Stimulated activated naive CD4-positive, alpha-beta T cell (primary cell): ENCODE data around the gene FIGNL2.
A peak's percentile ranks its signal among the peaks of the same experiment; 100 is the strongest.
"Not testable (repeated sequence)": the region's sequence is repeated elsewhere in the genome, so short reads cannot be mapped to it uniquely, and the experiment has no call there.

Experiments
- DNase-seq, 6 experiments: peaks; one replicate each; lab custom pipeline; 2025; lab: John Stamatoyannopoulos, UW

FIGNL2 gene

DNA sequence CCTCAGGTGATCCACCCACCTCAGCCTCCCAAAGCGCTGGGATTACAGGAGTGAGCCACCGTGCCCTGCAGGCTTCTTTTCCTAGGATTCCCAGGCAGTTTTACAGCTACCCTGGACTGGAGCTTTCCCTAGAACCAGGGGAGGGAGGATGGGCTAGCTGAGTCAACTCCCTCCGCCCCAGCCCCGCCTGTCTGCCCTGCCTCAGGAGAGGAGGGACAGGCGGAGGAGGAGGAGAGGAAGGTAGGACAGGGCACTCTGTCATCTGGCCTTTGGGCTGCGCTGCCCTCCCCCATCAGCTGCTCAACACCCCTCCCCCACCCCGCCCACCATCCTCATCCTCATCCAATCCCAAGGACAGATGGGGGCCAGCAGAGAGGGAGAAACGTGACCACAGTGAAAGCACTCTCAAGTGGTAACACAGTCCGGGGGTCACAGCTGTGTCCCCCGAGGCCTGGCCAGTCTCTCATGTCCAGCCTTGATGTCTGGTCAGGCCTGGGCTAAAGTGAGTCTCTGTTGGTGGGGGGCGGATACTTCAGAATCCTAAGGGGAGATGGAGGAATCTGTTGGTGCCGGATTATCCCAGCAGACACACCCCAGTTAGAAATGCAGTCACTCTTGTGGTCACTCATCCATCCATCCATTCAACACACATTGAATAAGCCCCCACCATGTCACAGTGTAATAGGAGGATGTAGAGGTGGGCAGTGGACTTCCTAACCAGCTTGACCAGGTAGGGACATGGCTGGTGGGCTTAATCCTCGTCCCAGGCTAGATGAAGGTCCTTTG lies 12.3 kb downstream of the FIGNL2 start:
- no peak for DNase-seq

DNA sequence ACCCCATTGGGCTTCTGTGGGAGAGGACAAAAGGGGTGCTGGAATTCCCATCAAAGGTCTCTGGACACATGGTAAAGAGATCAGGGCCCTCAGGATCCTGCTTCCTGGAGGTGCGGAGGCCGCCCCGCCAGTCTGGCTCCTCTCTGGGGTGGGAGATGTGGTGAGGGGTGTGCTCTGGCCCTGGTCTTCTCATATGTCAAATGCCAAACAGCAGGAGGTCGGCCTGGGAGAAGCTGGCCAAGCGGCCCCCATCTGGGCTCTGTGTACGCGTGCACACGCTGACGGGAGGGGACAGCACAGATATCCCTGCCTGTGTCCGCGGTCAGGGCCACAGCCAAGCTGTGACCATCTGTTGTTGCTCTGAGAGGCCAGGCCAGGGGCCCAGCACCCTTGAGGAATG lies 14.1 kb downstream of the FIGNL2 start:
- no peak for DNase-seq

DNA sequence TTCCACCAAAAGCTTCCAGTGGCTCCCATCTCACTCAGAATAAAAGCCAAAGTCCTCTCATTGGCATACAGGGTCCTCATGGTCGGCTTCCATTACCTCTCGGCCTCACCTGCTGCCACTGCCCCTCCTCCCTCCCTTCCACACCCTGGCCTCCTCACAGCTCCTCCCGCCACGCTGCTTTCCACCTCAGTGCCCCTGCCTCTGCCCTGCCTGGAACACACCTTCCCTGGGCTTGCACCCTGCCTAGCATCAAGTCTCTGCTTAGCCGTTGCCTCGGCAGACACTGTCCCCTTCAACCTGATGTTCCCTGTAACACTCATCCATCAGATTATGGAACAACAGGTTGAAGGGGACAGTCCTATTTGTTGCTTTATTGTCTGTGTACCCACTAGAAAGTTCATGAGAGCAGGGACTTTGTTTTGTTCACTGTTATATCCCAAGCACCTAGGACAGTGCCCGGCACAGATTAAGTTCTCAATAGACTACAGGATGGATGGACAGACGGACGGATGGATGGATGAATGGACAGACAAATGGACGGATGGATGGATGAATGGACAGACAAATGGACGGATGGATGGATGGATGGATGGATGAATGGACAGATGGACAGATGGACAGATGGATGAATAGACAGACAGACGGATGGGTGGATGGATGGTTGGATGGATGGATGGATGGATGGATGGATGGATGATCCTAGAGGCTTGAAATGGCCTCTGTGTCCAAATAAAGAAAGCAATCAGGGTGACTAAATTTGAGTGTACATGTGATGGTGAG lies 14.9 kb downstream of the FIGNL2 start:
- DNase-seq: no peak

DNA sequence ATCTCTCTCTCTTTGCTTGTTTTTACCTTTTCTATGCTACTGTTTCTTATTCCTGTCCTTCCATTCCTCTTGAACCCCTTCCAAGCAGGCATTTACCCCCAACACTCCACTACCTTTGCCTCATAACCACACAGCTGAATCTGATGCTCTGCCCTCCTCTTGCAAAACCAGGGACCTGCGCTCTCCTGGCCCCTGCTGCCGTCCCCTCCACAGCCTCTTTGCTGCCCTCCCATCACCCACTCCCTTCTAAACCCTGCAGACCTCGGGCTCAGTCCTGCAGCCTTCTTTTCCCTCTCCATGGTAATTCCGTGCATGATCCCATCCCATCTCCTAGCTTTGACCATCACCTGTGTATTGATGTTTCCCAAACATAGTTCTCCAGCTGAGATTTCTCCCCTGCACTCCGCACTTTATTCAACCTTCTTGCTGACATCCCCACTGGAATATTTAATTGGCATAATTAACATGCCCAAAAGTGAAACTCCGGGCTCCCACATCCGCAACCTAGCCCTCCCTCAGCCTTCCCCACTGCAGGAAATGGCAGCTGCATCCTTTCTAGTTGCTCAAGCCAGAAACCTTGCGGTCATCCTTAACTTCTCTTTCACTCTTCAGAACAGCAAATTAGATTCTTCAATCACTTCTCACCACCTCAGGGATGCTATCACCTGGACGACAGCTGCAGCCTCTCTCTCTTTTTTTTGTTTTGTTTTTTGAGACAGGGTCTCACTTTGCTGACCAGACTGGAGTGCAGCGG lies 16.0 kb downstream of the FIGNL2 start:
- peak in 1 of 6 experiments; percentile 6 for DNase-seq

DNA sequence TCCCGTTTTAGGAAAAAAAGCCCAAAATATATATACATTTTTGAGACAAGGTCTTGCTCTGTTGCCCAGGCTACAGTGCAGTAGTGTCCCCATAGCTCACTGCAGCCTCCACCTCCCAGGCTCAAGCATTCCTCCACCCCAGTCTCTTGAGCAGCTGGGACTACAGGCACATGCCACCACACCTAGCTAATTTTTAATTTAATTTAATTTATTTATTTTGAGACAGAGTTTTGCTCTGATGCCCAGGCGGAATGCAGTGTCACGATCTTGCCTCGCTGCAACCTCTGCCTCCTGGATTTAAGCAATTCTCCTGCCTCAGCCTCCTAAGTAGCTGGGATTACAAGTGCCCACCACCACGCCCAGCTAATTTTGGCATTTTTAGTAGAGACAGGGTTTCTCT lies 16.7 kb downstream of the FIGNL2 start:
- DNase-seq: not testable (repeated sequence)

DNA sequence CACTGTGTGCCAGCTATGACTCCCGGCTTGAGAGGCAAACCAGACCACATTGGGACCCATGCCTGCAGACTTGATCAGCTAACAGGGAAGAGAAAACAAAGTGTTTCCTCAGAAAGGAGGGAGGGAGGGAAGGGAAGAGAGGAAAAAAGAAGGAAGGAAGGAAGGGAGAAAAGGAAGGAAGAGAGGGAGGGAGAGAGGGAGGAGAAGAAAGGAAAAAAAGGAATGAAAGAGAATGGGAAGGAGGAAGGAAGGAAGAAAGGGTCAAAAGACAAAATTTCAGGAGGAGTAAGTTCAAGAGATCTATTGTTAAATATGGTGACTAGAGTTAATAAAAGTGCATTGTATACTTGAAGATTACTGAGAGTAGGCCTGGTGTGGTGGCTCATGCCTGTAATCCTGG lies 18.9 kb downstream of the FIGNL2 start:
- no peak for DNase-seq

DNA sequence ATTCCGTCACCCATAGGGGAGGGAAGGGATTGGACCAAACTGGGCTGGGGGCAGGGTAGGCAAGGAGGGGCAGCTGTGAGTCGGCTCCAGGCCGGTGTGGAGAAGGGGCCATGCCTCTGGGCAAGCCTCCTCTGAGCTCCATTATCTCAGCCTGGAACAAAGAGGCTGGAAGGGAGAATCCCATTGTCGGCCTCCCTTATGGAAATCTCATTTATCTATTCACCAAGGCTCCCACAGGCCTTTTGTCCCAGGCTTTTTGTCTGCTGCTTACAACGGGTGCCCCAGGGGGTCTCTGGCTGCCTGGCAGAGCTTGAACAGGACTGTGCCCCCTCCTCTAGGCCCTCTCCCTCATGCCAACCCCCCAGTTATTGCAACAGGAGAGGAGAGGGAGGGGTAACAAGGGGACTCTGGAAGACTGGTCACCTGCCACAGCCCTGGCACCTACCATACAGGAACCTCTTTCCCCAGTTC lies 19.5 kb downstream of the FIGNL2 start:
- no peak for DNase-seq

DNA sequence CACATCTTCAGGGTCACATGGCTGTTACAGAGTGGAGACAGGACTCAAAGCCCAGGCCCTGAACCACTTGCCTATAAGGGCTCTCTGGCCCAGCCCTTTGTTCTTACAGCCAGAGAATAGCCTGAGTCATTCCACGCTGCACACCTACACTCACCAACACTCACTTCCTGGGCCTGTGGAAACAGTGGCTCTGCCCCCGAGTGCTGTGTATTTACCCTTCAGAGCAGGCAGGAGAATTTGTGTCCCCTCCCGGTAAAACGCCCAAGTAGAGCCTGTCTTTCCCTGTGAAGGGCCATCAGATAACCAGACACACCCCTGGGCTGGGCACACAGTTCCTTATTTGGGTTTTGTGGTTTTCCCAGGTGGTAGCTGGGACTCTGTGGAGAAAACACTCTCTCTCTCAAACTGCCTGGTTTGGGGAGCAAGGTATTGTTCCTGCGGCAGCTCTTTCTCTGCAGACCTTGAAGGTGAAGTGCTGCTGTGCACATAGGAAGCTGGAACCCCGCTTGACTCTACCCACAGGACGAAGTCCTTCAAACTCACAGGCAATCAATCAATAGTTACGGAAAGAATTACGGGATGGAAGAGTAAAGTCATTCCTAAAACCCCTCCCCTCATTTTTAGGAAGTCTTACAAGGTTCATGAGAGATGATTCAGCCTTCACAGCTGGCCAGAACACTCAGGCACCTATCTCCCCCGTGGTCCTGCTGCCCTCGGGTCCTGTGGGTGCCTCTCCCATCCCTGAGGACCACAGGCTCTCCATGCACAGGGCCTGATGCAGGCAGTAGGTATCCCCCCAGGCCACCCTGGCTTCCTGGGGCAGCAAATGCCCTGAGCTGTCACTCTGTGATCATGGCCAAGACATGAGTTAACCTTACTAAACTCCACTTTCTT lies 20.3 kb downstream of the FIGNL2 start:
- DNase-seq: peak in 2 of 6 experiments; percentile 4 to 17

DNA sequence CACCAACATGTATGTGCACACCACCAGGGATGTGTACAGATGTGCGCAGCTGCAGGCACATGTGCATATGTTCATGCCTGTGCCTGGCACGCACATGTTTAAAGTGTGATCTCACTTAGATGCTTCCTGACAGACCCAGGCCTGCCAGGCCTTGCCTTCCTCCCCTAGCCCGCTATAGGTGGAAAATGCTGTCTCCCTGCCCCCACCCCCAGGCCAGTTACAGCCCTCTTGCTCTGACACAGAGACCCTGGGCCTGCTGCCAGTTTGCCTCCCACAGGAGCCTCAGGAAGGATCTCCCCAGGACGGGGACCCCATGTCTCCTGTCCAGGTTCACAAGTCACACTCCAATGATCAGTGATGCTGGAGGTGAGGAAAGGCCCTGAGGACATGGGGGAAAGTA lies 21.6 kb downstream of the FIGNL2 start:
- DNase-seq: no peak

DNA sequence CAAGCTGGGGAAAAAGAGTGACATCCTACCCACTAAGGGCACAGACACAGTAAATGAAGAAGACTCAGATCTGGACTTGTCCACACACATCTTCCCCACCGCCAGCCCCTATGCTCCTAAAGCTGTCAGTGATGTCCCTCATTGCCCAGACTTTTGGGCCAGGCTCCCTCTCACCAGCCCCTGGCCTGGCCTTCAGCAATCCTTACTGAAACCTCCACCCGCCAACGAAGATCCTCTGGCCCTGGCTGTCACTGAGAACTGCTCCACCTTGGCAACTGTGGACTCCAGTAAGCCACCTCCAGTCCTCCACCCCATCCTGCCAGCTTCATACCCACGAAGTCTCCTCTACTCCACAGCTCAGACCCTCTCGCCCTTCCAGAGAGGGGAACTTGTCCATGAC lies 23.3 kb downstream of the FIGNL2 start:
- no peak for DNase-seq

DNA sequence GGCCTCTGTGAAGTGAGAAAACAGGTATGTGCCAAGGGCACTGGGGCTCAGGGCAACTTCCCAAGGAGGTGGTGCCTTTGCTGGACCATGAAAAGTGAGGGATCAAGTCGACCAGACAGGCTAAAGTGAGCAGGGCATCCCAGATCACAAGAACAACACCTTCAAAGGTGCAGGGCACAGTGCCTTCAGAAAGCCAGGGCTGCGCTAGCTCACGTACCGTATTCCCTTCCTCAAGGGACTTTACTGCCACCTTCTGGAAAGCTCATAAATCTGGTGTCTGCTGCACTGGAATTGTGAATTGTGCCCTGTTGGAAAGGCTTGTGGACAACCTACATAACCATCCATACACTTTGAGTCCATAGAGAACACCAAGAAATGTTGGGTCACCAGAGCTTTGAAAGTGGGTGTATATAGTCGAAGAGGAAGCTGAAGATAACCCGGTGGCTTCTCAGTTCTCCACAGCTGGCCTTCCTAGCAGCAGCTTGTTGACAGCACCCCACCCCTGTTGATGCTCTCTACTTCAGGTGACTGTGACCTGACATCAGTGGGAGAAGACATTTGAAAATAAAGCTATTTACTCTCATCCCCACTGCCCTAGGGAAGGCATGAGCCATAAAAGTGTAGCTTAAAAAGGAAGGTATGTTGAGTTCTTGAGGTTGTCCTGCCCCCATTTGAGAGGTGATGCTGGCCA lies 24.5 kb downstream of the FIGNL2 start:
- DNase-seq: peak in 2 of 6 experiments; percentile 36 to 39

DNA sequence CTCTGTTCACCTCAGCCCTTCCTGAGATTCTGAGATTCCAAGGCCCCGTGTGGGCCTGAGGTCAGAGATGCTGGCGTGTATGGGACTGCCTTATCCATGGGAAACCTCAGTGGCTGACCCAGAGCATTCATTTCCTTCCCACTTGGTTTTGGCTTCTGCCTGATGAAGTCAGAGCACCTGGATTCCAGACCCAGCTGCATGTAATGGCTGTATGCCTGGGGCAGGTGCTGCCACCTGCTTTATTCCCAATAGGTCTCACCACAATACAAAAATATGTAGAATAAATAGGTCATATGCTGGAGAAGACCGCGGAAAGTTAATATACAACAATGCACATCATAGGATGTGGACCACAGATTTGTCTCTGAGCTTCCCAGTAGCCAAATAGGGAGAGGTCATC lies 25.6 kb downstream of the FIGNL2 start:
- no peak for DNase-seq

DNA sequence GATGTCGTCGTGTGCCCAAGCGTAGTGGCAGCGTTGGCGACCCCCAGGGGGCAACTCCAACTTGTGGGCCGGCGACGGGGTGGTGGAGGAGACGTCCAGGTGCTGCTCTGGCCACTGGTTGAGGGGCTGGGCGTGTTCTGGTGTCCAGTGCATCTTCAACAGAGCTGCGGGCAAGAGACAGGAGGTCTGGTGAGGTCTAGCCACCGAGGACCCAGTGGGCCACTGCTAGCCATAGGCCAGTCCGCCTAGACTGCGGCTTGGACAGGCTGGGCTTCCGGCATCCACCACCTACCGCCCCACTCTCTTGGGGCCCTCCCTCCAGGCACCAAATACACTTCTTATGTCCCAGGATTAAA lies 26.3 kb downstream of the FIGNL2 start:
- no peak for DNase-seq

DNA sequence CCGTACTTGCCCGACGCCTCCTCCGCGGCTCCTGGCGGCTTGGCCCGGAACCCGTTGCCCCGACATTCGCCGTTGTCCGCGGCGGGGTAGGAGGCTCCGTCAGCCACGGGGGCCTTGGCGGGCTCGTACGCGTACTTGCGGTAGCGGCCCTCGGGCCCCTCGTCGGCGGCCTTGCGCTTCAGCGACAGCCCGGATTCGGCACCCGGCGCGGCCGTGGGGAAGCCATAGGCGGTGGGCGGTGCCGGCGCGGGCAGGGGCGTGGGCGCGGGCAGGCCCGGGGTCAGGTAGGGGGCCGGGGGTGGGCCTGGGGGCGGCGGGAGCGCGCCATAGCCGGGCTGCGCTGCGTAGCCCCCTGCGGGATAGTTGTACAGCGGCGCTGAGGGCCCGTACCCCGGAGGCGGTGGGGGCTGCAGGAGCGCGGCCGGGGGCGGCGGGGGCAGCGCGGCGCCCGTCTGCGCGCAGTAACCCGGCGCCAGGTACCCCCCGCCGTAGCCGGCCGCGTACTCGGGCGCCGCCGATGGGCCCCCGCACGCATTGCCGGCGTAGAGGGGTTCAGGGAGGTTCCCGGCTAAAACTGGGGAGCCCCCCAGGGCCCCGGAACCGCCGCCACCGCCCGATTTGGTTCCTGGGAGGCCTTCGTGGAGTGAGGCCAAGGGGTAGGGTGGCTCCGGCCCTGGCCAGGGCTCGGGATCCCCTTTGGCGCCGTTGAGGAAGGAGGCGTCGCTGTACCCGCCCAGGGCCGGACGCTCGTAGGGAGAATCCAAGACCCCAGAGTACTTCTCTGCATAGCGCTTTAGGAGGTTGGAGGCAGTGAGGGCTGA lies 26.9 kb downstream of the FIGNL2 start:
- peak in 2 of 6 experiments; percentile 44 to 51 for DNase-seq

DNA sequence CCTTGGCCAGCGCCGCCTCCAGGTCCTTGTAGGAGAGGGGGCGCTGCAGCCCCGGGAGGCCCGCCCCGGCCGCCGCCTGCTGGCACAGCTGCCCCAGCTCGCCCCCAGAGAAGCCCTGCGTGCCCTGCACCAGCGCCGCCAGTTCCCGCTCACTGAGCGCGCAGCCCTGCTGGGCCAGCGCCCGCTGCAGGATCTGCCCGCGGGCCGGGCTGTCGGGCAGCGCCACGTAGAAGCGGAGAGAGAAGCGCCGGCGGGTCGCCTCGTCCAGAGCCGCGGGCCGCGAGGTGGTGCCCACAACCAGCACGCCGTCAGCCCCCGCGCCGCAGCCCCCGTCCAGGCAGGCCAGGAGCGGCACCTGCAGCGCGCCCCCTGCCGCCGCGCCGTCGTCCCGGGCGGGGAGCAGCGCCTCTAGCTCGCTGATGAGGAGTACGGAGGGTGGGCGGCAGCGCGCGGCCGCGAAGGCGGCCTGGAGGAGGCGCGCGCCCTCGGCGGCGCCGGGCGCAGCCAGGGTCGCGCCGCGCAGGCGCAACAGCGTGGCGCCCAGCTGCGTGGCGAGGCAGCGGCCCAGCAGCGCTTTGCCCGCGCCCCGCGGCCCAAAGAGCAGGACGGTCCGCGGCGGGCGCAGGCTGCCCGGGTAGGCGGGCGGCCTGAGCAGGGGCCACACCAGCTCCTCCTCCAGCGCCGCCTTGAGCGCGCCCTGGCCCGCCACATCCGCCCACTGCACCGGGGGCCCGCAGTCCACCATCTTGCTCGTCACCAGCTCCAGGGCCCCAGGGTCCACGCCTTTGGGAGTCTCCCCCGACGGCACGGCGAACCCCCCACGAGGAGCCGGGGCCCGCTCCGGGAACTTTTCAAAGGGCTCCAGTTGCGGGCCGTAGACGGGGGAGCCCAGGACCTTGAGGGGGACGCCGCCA lies 27.7 kb downstream of the FIGNL2 start:
- peak; percentile 66 to 83 (median 76) for DNase-seq

DNA sequence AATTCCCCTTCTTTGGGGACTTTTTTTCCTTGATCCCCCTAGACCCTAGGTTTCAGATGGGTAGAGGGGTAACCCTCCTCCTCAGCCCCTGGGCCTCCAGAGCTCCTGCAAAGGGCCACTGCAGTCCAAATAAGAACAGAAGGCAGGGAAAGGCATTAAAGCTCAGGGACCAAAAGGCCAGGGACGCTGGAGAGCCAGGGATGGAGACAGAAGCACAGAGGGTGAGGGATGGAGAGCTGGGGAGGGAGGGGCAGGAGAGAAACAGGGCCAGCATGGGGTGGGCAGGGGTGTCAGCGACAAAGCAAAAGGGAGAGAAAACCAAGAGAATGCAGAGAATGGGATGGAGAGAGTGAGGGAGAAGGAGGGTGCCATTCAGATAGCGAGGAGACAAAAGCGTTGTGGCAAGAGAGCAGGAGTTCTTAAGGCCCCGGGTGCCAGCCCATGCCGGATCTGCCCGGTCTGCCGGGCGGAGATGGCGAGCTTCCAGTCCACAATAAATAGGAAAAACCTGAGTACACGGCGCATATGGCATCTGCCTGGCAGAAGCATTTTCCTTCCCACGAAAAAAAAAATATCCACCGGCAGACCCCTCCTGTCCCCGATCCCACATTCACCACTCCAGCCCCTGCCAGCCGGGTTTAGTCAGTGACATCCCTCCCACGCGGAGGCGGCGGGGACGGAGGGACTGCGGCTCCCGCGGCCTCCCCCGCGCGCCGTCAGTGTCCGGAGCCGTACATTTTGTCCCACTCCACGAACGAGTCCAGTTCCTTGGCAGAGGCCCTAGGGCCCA lies 28.6 kb downstream of the FIGNL2 start:
- DNase-seq: no peak

DNA sequence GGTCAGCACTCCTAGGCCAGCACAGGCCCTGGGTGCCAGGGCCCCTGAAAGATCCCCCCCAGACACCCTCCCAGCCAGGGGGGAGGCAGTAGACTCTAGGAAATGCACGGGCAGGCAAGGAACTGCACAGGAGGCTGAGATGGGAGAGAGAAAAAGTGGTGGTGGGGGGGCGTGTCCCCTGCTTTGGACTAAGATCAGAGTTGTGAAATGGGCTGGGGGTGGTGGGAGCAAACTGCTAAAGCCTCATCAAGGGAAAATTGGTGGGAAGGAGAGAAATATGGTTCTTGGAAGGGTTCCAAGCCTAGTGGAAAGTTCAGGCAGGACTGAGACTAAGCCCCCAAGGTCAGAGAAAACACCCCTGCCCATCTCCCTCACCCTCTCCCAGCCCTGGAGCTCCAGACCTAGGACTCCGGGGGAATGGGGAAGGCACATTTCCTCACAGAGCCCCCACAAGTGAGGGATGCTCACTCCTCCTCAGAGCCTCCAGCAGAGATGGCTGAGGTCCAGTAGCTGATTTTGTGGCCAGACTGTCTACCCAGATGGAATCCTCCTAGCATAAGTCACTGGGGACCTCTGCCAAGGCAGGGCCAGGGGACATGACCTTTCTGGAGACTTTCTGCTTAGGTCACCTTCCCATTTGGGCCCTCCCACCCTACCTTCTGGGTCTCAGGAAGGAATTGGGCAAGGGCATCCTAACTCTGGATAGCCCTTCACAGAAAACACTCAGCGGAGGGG lies 29.8 kb downstream of the FIGNL2 start:
- DNase-seq: no peak
